Islet precursor cell (in vitro differentiated cells): ENCODE measurements around the gene POMT1.
"Not testable (repeated sequence)": the region's sequence is repeated elsewhere in the genome, so short reads cannot be mapped to it uniquely, and the experiment has no call there.

ENCODE experiments used
- DNase-seq: peaks from one replicate; pipeline ENCODE4 v3.0.0-alpha.2; 2018

POMT1 gene, protein sequence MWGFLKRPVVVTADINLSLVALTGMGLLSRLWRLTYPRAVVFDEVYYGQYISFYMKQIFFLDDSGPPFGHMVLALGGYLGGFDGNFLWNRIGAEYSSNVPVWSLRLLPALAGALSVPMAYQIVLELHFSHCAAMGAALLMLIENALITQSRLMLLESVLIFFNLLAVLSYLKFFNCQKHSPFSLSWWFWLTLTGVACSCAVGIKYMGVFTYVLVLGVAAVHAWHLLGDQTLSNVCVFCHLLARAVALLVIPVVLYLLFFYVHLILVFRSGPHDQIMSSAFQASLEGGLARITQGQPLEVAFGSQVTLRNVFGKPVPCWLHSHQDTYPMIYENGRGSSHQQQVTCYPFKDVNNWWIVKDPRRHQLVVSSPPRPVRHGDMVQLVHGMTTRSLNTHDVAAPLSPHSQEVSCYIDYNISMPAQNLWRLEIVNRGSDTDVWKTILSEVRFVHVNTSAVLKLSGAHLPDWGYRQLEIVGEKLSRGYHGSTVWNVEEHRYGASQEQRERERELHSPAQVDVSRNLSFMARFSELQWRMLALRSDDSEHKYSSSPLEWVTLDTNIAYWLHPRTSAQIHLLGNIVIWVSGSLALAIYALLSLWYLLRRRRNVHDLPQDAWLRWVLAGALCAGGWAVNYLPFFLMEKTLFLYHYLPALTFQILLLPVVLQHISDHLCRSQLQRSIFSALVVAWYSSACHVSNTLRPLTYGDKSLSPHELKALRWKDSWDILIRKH

DNA sequence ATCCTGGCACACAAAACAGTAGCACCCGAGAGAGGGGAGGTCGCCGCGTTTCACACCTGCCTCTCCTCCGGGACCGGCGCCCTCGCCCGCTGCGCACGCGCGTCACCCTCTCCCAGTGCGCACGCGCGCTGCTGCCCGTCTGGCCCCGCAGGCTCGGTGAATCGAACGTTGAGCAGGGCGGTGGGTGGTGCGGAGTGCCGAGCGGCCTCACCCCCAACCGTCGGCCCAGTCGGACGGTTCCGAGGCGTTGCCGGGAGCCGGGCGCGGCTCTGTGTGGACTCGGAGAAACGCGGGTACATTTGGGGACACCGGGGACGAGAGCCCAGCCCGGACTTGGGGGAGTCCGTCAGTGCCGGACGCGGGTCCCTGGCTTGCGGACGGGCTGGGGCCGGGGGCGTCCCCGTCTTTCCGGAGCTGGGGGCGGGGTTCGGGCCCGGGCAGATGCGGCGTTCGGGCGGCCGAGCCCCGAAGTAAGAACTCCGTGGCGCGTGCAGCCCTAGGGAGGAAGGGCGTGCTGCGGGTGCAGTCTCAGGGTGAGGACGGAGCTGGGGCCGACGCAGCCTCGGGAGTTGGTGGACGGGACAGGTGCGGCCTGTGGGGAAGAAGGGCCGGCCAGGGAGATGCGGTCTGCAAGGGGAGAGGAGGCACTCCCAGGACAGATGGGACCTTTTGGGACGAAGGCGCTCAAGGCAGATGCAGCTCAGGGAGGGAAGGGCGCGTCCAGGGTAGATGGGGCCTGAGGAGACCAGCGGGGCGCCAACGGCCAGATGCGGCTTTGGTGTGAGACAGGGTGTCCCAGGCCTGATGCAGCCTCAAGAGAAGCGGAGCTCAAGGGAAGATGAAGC lies at the start of gene POMT1:
POMT1 (plus strand) TSS at position 138 of the 845 bp plus-strand sequence. CDS start 1,301 bp downstream, outside the sequence.
- DNase-seq: peak; percentile 91

DNA sequence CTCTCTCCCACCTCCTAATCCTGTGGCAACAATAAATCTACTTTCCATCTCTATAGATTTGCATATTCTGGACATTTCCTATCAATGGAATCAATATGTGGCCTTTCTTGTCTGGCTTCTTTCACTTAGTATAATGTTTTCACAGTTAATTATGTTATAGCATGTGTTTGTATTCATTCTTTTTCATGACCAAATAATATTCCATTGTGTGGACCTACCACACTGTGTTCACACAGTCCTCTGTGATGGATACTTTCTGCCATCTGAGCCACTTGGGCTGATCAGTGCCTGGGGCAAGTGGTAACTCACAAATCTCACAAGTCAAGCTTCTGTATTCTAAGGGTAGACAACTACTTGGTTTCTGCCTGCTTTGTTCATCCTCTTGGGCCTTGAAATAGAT lies 48.7 kb upstream of the POMT1 start:
- no peak for DNase-seq

DNA sequence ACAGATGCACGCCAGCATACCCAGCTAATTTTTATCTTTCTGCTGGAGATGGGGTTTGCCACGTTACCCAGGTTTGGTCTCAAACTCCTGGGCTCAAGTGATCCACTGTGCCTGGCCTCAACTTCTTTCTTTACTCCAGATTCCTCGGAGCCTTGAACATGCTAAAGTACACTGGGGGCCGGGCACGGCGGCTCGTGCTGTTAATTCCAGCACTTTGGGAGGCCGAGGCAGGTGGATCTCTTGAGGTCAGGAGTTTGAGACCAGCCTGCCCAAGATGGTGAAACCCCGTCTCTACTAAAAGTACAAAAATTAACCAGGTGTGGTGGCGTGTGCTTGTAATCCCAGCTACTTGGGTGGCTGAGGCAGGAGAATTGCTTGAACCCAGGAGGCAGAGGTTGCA lies 47.1 kb upstream of the POMT1 start:
- not testable (repeated sequence) for DNase-seq

DNA sequence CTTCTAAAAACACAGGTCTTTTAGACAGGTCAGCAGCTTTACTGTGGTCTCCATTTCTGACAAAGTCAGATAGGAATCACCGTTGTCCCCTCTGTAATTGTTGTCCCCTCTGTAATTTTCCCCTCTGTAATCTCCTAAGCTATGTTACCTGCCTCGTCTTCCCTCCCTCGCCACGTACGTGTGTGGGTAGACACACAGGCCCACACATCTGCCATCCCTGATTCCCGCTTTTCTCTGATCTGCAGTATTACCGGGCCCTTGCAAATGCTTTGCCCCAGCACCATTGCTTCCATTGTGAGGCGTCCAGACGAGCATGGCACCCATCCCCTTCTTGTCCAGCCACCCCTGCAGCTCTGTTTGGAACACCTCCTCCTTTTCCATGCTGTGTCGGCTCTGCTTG lies 45.0 kb upstream of the POMT1 start:
- DNase-seq: no peak

DNA sequence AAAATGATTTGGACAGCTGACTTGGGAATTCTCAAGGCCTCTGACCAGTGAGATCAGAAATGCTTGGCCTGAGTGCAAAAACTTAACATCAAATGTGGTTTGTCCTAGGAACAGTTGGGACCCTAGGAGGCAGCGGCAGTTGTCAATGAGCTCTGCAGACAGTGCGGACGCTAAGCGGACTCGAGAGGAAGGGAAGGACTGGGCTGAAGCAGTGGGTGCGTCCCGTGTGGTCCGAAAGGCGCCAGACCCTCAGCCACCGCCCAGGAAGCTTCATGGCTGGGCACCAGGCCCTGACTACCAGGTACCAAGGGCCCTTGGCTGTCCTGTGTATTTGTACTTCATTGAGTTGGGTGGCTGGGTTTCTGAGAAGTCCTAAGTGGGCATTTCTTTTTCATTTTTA lies 43.7 kb upstream of the POMT1 start:
- DNase-seq: no peak

DNA sequence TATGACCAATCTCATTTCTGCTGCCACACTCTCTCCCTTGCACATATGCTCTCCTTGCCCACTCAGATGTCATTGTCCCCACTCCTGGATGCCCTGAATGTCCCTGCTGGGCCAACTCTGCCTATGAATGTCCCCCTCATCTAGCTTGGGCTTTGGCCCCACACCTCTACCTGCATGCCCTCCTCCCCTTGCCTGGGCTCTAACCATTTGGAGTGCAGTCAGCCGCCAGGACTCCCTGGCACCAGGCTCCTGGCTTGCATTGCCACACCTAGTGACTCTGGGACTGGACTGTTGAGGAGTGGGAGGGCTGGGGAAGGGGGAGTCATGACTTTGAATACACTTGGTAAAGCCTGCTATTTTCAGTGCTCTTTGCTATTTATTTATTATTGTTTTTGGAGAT lies 41.6 kb upstream of the POMT1 start:
- DNase-seq: no peak

DNA sequence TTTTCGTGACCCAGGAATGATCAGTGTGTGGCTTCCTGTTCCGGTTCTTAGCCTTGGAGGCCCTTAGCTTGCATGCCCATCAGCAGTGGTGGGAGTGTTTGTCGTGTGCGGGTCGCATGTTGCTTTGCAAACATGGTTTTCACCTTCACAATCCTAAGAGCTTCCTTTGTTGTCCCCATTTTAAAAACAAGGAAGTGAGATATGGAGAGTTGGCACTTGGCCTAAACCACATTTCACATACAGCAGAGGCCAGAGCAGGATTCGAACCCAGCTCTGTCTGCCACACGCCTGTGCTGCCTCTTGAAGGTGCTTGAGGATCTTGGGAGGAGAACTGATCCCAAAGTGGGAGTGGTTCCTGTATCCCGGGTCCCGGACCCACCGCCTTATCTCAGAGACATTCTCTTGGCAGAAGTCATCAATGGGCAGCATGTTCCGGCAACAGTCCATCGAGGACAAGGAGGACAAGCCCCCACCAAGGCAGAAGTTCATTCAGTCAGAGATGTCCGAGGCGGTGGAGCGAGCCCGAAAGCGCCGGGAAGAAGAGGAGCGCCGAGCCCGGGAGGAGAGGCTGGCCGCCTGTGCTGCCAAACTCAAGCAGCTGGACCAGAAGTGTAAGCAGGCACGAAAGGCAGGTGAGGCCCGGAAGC lies 38.2 kb upstream of the POMT1 start:
- no peak for DNase-seq

DNA sequence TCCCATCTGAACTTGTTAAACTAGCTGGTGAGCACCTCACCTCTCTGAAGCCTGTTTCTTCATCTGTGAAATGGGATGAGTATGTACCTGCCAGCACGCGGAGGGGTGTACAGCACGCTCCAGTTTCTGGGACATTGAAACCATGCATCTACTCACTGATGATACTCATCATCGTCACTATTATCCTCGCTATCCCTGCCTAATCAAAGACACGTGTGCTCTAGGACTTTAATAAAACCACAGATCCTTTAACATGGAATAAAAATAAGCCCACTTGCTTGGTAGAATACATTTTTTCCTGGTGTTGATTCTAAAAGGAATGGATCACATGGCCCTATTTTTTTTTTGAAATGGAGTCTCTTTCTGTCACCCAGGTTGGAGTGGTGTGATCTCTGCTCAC lies 37.3 kb upstream of the POMT1 start:
- DNase-seq: no peak

DNA sequence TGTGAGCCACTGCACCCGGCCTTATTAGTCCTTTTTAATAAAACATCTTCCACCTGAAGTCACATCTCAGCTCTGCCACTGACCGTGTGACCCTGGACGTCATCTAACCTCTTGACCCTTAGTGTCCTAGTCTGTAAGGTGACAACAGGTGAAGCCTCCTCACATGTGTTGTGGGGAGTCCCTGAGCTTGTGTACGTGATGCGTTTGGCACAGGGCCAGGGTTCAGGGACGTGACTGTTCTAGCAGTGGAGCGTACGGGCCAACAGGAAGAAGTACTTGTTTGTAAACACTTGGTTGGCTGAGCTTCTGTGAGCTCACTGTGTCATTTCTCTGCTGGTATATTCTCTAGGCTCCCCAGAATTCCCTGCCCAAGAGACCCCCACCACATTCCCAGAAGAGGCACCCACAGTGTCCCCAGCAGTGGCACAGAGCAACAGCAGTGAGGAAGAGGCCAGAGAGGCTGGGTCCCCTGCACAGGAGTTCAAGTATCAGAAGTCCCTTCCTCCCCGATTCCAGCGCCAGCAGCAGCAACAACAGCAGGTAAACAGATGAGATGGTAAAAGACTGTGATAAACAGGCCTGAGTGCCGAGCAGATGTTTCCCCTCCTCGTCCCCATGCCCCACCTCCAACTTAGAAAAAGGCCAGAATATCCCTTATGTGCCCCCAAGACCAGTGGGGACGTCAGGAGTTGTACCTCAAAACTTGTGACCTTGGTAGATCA lies 35.3 kb upstream of the POMT1 start:
- peak; percentile 30 for DNase-seq

DNA sequence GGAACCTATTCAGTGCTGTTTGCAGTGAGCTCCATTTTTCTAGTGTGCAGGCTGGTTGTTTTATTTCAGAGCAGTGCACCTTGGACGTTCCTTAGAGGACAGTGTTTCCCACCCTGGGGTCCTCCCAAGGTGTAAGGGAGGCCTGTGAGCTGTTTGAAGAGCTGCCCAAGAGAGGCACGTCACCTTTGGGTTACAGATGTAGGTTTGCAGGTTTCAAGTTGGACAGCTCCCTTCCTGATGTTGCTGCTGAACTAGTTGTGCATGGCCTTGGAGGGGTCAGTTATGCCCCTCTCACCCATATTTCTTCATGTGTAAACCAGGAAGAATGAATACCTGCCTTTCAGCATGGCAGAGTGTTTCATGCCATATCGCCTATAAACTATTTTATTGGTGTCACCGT lies 34.7 kb upstream of the POMT1 start:
- DNase-seq: no peak

DNA sequence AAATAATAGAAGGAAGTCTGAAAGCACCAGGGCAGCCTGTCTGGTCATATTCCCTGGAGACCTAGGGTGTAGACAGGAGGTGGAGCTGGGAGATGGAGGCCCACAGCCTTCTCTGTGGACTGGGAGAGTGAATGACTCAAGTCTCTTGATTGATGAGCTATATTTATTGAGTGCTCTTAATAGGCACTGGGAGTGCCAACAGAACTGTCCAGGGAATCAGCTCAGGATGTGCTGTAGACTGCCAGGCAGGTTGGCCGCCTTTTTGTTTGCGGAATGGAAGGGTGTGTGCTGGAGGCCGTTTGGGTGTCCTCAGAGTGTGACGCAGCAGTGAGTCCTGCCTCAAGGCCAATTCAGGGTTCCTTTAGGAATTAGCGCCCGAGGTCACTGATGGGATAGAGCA lies 33.4 kb upstream of the POMT1 start:
- peak; percentile 37 for DNase-seq

DNA sequence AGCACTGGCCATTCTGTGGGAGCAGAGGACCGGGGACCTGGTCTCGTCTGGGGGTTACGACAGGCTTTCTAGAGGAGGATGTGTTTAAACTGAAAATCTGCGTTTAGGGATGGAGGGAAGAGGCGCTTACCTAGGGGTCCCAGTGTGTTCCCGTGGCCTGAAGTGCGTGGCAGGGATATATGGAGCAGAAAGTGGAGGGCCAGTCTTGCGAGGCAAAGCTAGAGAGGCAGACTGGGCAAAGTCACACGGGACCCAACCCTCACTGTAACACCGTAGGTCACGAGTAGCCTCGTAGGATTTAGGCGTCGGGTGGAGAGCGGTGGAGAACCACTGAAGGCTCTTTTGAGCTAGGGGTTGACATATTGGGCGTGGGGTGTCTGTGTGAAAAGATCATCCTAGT lies 32.8 kb upstream of the POMT1 start:
- no peak for DNase-seq

DNA sequence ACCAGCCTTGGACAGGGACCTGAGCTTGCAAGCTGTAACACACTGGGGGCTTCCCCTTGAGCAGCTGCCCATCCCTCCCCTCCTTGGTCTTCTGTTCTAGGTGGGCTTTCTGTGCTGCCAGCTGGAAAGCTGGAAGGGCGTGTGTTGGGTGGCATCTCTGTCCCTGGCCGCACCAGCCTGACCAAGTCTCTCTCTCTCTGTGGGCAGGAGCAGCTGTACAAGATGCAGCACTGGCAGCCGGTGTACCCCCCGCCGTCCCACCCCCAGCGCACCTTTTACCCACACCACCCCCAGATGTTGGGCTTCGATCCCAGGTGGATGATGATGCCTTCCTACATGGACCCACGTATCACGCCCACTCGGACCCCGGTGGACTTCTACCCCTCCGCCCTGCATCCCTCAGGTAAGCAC lies 32.1 kb upstream of the POMT1 start:
- peak; percentile 48 for DNase-seq

DNA sequence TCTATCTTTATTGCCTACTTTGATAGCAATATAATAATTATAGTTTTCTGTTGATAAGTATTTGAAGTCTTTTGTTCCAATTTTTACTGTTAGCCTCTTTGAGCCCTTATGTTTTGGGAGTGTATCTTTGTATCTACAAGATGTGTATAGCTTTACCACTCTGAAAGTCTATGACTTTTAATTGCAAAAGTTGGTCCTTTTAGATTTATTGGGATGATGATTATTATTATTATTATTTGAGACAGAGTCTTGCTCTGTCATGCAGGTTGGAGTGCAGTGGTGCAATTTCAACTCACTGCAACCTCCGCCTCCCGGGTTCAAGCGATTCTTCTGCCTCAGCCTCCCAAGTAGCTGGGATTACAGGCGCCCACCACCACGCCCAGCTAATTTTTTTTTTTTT lies 30.6 kb upstream of the POMT1 start:
- DNase-seq: not testable (repeated sequence)

DNA sequence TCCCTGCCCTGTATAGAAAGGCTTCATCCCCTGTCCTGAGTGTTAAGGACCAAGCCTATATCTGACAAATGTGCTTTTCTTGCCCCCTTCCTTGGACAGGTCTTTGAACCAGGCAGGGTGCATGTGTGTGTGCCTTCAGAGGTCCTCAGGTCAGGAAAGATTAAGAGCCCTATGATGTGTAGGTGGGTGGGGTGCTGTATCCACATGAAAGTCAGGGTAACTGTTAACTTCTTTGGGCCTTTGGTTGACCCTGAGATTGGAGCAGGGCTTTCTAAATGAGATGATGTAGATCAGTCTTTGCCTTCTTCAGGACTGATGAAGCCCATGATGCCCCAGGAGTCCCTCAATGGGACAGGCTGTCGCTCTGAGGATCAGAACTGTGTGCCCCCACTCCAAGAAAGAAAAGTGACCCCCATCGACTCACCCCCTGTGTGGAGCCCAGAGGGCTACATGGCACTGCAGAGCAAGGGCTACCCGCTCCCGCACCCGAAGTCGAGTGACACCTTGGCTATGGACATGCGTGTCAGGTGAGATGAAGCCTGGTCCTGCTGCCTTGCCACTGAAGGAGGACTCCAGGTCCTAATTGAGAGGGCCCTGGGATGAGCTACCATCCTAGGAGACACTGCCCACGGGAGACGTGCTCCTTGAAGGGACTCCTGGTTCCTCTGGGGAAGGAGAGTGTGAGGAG lies 29.4 kb upstream of the POMT1 start:
- no peak for DNase-seq

DNA sequence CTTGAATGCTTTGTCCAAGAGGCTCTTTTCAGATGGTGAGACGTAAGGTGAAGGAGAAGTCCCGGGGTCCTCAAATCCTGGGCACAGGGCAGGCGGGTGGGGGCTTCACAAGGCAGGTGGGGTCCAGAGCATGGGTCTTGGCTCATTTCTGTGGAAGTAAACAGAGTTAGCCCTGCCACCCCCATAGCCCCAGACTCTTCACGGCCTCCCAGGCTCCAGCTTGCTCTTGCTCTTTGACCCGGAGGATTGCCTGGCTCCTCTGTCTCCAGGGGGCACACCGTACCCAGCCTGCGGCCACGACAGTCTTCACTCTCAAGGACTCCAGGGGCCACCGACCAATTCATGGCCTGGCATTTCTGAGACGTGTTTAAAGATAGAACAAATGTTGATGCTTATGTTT lies 28.8 kb upstream of the POMT1 start:
- peak; percentile 41 for DNase-seq

DNA sequence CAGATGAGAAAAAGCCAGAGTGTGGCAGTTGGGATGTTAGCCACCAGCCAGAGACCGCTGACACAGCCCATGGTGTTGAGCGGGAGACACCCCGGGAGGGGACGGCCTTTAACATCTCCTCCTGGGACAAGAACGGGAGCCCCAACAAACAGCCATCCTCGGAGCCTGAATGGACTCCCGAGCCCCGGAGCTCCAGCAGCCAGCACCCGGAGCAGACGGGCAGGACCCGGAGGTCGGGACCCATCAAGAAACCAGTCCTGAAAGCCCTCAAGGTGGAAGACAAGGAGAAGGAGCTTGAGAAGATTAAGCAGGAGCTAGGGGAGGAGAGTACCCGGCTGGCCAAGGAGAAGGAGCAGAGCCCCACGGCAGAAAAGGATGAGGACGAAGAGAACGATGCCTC lies 28.0 kb upstream of the POMT1 start:
- DNase-seq: peak; percentile 37

DNA sequence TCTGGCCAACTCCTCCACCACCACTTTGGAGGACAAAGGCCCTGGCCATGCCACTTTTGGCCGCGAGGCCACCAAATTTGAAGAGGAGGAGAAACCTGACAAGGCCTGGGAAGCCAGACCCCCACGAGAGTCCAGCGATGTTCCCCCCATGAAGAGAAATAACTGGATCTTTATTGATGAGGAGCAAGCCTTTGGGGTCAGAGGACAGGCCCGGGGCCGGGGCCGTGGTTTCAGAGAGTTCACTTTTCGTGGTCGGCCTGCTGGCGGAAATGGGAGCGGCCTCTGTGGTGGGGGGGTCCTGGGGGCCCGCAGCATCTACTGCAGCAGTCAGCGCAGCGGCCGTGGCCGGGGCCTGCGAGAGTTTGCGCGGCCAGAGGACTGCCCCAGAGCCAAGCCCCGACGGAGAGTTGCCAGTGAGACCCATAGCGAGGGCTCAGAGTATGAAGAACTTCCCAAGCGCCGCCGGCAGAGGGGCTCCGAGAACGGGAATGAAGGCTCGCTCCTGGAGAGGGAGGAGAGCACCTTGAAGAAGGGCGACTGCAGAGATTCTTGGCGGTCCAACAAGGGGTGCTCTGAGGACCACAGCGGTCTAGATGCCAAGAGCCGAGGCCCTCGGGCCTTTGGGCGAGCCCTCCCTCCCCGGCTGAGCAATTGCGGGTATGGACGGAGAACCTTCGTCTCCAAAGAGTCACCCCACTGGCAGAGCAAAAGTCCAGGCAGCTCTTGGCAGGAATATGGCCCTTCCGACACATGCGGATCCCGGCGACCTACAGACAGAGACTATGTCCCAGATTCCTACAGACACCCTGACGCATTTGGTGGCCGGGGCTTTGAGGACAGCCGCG lies 27.4 kb upstream of the POMT1 start:
- DNase-seq: peak; percentile 46

DNA sequence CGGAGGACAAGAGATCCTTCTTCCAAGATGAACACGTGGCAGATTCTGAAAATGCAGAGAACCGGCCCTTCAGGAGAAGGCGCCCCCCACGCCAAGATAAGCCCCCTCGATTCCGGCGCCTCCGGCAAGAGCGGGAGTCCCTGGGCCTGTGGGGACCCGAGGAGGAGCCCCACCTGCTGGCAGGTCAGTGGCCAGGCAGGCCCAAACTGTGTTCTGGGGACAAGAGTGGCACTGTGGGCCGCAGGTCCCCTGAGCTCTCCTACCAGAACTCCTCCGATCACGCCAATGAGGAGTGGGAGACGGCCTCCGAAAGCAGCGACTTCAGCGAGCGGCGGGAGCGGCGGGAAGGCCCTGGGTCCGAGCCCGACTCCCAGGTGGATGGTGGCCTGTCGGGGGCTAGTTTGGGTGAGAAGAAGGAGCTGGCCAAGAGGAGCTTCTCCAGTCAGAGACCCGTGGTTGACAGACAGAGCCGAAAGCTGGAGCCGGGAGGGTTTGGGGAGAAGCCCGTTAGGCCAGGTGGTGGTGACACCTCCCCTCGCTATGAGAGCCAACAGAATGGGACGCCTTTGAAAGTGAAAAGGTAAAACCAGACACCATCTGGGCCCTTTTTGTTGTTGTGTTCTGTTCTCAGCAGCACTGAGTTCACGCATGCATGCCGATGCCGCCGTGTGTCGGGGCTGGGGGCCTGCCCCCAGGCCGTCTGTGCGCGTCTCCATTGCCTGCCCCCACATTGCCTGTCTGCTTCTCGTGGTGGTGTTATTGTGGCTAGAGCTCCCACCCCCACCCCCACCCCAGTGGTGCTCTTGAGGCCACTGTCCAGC lies 26.6 kb upstream of the POMT1 start:
- DNase-seq: no peak
